CD4-positive, alpha-beta T cell (primary cell): ENCODE results near the gene PLIN3. TPM values are rescaled to one million over a fixed set of nuclear protein-coding genes. Genes with fewer than 3 reads are reported as not detected.
"Not testable (repeated sequence)": the region's sequence is repeated elsewhere in the genome, so short reads cannot be mapped to it uniquely, and the experiment has no call there.

Experiments used
- ATAC-seq: fragments of 200-7000 bp; cut with Tn5 transposase; one replicate; pipeline ENCODE4 v1.10.0; 2022; ENCODE audit warnings: mild to moderate bottlenecking; ENCODE audit not compliant: poor library complexity
- CTCF ChIA-PET: fragments of 350-600 bp; sonication (Branson Sonifier 250); formaldehyde crosslinking; loops from one replicate; lab custom pipeline; 2021; ENCODE audit warnings: antibody characterized with exemption, inconsistent platforms; lab: Charles Lee
- POLR2A ChIA-PET: fragments of 350-600 bp; sonication (Branson Sonifier 250); formaldehyde crosslinking; loops from one replicate; lab custom pipeline; 2021; ENCODE audit warnings: antibody characterized with exemption, inconsistent platforms; lab: Charles Lee
- DNase-seq, 14 experiments: peaks; one replicate each; pipeline ENCODE4 v3.0.0-alpha.2; 2013 to 2020; ENCODE audit warnings: mixed read lengths in 2 of 14
- H3K27ac ChIP-seq, 2 donors: one replicate each; pipeline versions ENCODE4 v1.5.1 to v1.7.0; 2013; ENCODE audit warnings: low read length in 2 of 2, low read depth in 1 of 2, mild to moderate bottlenecking in 1 of 2
- H3K27me3 ChIP-seq, 2 experiments: 1 replicate in 1 of 2; 2 replicates in 1 of 2; pipeline versions ENCODE4 v1.6.1 to v1.7.0; 2013; ENCODE audit warnings: low read length in 2 of 2, control low read depth in 1 of 2, mild to moderate bottlenecking in 1 of 2, moderate library complexity in 1 of 2; ENCODE audit not compliant: insufficient read depth in 2 of 2, control insufficient read depth in 1 of 2
- H3K36me3 ChIP-seq: one replicate; pipeline ENCODE4 v1.6.1; 2013; ENCODE audit warnings: low read length, control low read depth; ENCODE audit not compliant: insufficient read depth
- H3K4me1 ChIP-seq: one replicate; pipeline ENCODE4 v1.6.1; 2013; ENCODE audit warnings: low read length, control low read depth; ENCODE audit not compliant: insufficient read depth
- H3K4me3 ChIP-seq: one replicate; pipeline ENCODE4 v1.5.1; 2013; ENCODE audit warnings: mild to moderate bottlenecking, low read length, moderate library complexity
- H3K9me3 ChIP-seq, 2 experiments: 1 replicate in 1 of 2; 2 replicates in 1 of 2; pipeline versions ENCODE4 v1.6.1 to v1.7.0; 2013; ENCODE audit warnings: low read length in 2 of 2, mild to moderate bottlenecking in 2 of 2, control low read depth in 1 of 2, moderate library complexity in 1 of 2; ENCODE audit not compliant: control insufficient read depth in 1 of 2, insufficient read depth in 1 of 2
- H3K27ac Mint-ChIP-seq: one replicate; pipeline ENCODE4 v1.8.0; 2020; ENCODE audit warnings: mixed read lengths
- H3K27me3 Mint-ChIP-seq: one replicate; pipeline ENCODE4 v1.8.0; 2021; ENCODE audit warnings: mixed read lengths
- H3K36me3 Mint-ChIP-seq: one replicate; pipeline ENCODE4 v1.8.0; 2021; ENCODE audit warnings: low read depth, mixed read lengths
- H3K4me1 Mint-ChIP-seq: one replicate; pipeline ENCODE4 v1.8.0; 2021; ENCODE audit warnings: low read depth, mixed read lengths
- H3K4me3 Mint-ChIP-seq: one replicate; pipeline ENCODE4 v1.8.0; 2020; ENCODE audit warnings: mild to moderate bottlenecking, mixed read lengths
- H3K9me3 Mint-ChIP-seq: one replicate; pipeline ENCODE4 v1.8.0; 2020; ENCODE audit warnings: mixed read lengths
- intact Hi-C, 2 experiments: fragments of 100-400 bp; cut with DNase I in 1 of 2; cut with micrococcal nuclease in 1 of 2; formaldehyde crosslinking; loops; one replicate each; pipeline versions ENCODE4 v1.15.1 to v1.9.0; 2023 to 2025; cut with DNase I, micrococcal nuclease
- total RNA-seq, 174 experiments: library from RNA in 2 of 174; stranded (reverse) in 2 of 174; gene quantifications; one replicate each; pipeline ENCODE4 v1.2.3 and lab custom pipeline; 2021 to 2026
- TF ChIP-seq, protein P1 (sequence below): fragments of 200-600 bp; IDR thresholded peaks from one replicate; pipeline ENCODE4 v1.8.0; 2022; ENCODE audit warnings: antibody characterized with exemption, mild to moderate bottlenecking

The PLIN3 gene
- total RNA-seq, 2 experiments from 2014 or later = 18.2 to 19.1 TPM

DNA sequence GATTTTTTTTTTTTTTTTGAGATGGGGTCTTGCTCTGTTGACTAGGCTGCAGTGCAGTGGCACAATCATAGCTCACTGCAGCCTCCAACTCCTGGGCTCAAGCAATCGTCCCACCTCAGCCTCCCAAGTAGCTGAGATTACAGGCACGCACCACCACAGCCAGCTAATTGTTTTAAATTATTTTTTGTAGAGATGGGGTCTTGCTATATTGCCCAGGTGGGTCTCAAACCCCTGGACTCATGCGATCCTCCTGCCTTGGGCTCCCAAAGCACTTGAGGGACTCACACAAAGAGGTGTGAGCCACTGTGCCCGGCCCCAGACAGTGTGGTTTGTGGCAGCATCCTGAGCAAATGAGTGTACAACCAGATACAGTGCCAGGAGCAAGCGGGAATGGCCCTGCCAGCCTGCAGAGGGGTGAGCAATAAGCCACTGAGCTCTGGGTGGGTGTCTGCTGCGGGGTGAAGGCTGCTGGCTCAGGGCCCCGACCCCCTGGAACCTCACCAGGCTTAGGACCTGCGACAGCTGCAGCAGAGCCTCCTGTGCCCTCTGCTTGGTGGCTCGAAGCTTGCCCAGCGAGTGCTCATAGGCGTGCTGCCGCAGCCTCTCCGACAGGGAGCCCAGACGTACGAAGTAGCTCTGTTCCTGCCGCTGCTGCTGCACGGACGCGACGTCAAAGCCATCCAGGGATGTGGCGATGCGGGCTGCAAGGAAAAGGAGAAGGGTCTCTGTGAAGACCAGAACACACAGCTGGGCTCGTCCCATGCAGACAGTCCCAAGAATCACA lies 20.1 kb downstream of the PLIN3 start:
- Histone ChIP-seq H3K36me3 (peaks cover 24% of the 10 kb centered on the region), H3K27me3 (no peaks in the 10 kb centered on the region), H3K4me3 (no peak overlapping the region), H3K27ac (no peak overlapping the region), H3K4me1 (peaks cover 5% of the 10 kb centered on the region), H3K9me3 (no peaks in the 10 kb centered on the region)
- H3K9me3 Mint-ChIP-seq = no peaks in the 10 kb centered on the region
- no peak for DNase-seq
- H3K4me3 Mint-ChIP-seq = no peak overlapping the region
- TF ChIP-seq, protein P1, sequence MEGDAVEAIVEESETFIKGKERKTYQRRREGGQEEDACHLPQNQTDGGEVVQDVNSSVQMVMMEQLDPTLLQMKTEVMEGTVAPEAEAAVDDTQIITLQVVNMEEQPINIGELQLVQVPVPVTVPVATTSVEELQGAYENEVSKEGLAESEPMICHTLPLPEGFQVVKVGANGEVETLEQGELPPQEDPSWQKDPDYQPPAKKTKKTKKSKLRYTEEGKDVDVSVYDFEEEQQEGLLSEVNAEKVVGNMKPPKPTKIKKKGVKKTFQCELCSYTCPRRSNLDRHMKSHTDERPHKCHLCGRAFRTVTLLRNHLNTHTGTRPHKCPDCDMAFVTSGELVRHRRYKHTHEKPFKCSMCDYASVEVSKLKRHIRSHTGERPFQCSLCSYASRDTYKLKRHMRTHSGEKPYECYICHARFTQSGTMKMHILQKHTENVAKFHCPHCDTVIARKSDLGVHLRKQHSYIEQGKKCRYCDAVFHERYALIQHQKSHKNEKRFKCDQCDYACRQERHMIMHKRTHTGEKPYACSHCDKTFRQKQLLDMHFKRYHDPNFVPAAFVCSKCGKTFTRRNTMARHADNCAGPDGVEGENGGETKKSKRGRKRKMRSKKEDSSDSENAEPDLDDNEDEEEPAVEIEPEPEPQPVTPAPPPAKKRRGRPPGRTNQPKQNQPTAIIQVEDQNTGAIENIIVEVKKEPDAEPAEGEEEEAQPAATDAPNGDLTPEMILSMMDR = no peak
- POLR2A ChIA-PET = interaction anchor here (0.6 kb wide), 1 partner anchor 13 kb away, joined by 4 read pairs; no protein-coding TSS in a partner anchor
- CTCF ChIA-PET = interaction anchor here (1.6 kb wide), 1 partner anchor 38 kb away, joined by 4 read pairs; no protein-coding TSS in a partner anchor
- H3K27me3 Mint-ChIP-seq = no peaks in the 10 kb centered on the region
- H3K36me3 Mint-ChIP-seq = peaks cover 51% of the 10 kb centered on the region
- no peak for ATAC-seq
- no peaks in the 10 kb centered on the region for H3K4me1 Mint-ChIP-seq
- intact Hi-C loops = no loop called here
- no peak overlapping the region for H3K27ac Mint-ChIP-seq

DNA sequence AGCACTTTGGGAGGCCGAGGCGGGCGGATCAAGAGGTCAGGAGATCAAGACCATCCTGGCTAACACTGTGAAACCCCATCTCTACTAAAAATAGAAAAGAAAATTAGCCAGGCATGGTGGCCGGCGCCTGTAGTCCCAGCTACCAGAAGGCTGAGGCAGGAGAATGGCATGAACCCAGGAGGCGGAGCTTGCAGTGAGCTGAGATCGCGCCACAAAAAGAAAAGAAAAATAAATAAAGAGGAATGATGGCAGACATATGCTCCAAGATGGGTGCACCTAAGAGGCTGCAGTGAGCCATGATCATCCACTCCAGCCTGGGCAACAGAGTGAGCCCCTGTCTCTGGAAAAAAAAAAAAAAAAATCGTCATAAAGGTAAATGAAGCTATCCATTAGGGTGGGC lies 21.5 kb downstream of the PLIN3 start:
- CTCF ChIA-PET = interaction anchor here (1.6 kb wide), 1 partner anchor 36 kb away, joined by 4 read pairs; no protein-coding TSS in a partner anchor
- not testable (repeated sequence) for H3K27ac ChIP-seq, H3K4me3 Mint-ChIP-seq

DNA sequence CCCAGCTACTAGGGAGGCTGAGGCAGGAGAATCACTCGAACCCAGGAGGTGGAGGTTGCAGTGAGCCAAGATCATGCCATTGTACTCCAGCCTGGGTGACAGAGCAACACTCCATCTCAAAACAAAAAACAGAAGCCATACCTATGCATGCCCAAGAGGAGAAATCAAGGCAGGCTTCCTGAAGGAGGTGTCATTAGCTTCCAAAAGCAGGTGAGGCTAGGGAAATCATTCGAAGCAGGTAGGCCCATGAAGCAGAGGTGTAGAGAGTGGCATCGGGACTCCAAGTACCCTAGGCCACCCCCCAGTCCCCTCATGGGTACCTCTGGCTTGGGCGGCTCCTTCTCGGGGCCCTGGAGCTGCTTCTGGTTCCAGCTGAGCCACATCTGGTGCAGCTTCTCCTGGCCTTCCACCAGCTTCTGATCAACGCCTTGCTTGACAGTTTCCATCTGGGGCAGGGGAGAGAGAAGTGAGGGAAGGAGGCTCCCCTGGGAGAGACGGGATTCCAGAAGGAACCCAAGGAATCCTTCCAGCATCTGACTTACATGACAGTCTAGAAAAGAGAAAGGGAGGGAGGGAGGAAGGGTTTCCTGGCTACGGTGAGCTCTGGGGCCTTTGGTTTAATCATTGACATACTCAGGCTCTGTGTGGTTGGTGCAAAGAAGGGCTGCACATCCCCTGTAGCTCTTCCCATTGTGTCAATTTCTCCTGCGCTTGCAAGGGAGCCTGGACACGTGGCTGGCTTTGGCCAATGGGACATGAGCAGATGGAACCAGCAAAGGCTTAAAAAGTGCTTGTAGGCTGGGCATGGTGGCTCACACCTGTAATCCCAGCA lies 22.9 kb downstream of the PLIN3 start:
- no peaks in the 10 kb centered on the region for H3K9me3 Mint-ChIP-seq
- CTCF ChIA-PET = interaction anchor here (0.6 kb wide), 1 partner anchor 856 kb away, joined by 4 read pairs; no protein-coding TSS in a partner anchor
- POLR2A ChIA-PET = no interaction called here
- no peak overlapping the region for H3K4me3 Mint-ChIP-seq
- Histone ChIP-seq H3K27me3 (no peaks in the 10 kb centered on the region), H3K4me1 (peaks cover 13% of the 10 kb centered on the region), H3K27ac (no peak overlapping the region), H3K9me3 (no peaks in the 10 kb centered on the region), H3K4me3 (no peak overlapping the region), H3K36me3 (peaks cover 25% of the 10 kb centered on the region)
- peaks cover 6% of the 10 kb centered on the region for H3K4me1 Mint-ChIP-seq
- no peaks in the 10 kb centered on the region for H3K27me3 Mint-ChIP-seq
- intact Hi-C loops = no loop called here
- no peak for DNase-seq
- TF ChIP-seq, protein P1 = no peak
- H3K36me3 Mint-ChIP-seq = peaks cover 58% of the 10 kb centered on the region
- no peak overlapping the region for H3K27ac Mint-ChIP-seq
- no peak for ATAC-seq

More for the DNA sequence above, 21.5 kb downstream of the PLIN3 start:
- H3K9me3 ChIP-seq, H3K4me3 ChIP-seq, ATAC-seq, H3K27ac Mint-ChIP-seq, H3K27me3 Mint-ChIP-seq, DNase-seq, intact Hi-C loops, H3K27me3 ChIP-seq, H3K4me1 Mint-ChIP-seq, H3K9me3 Mint-ChIP-seq, H3K4me1 ChIP-seq: not testable (repeated sequence)
- H3K36me3 Mint-ChIP-seq = peaks cover 51% of the 10 kb centered on the region
- peaks cover 26% of the 10 kb centered on the region for H3K36me3 ChIP-seq
- POLR2A ChIA-PET = interaction anchor here (0.7 kb wide), 1 partner anchor 20 kb away, joined by 3 read pairs; no protein-coding TSS in a partner anchor
